Tibial nerve (tissue), 4 donors: ENCODE measurements around the gene OR5AK2. TPM values are rescaled to one million over a fixed set of nuclear protein-coding genes. Genes with fewer than 3 reads are reported as not detected.
"Not testable (repeated sequence)": the region's sequence is repeated elsewhere in the genome, so short reads cannot be mapped to it uniquely, and the experiment has no call there.

Experiments used
- DNase-seq, 2 donors: peaks; one replicate each; pipeline ENCODE4 v3.0.0-alpha.2; 2019; ENCODE audit warnings: low spot score in 2 of 2
- H3K27ac ChIP-seq, 4 donors: fragments of 200-600 bp; sonication (generic) in 3 of 4; one replicate each; pipeline ENCODE4 v1.5.1; 2017 to 2019; ENCODE audit warnings: mild to moderate bottlenecking in 1 of 4
- H3K27me3 ChIP-seq, 2 donors: fragments of 200-600 bp; sonication (generic) in 1 of 2; one replicate each; pipeline versions ENCODE4 v1.5.1 to v1.6.0; 2017 to 2019
- H3K36me3 ChIP-seq, 3 donors: fragments of 200-600 bp; sonication (generic); one replicate each; pipeline ENCODE4 v1.5.1; 2018 to 2019
- H3K4me1 ChIP-seq, 4 donors: fragments of 200-600 bp; sonication (generic) in 3 of 4; one replicate each; pipeline ENCODE4 v1.5.1; 2017 to 2019
- H3K4me3 ChIP-seq, 4 donors: fragments of 200-600 bp; sonication (generic) in 3 of 4; one replicate each; pipeline ENCODE4 v1.5.1; 2017 to 2019; ENCODE audit warnings: mild to moderate bottlenecking in 1 of 4, moderate library complexity in 1 of 4
- H3K9me3 ChIP-seq, 4 donors: fragments of 200-600 bp; sonication (generic) in 3 of 4; one replicate each; pipeline ENCODE4 v1.5.1; 2017 to 2019
- CTCF ChIP-seq, 5 experiments: fragments of 200-600 bp in 3 of 5; fragments of 450-650 bp in 2 of 5; sonication (generic) in 3 of 5; IDR thresholded peaks; one replicate each; pipeline ENCODE4 v1.5.1; 2016 to 2019; ENCODE audit warnings: antibody characterized with exemption in 5 of 5, mild to moderate bottlenecking in 3 of 5, moderate library complexity in 2 of 5
- EP300 ChIP-seq, 2 donors: sonication (generic); formaldehyde crosslinking; IDR thresholded peaks; one replicate each; pipeline ENCODE4 v1.6.1; 2017; ENCODE audit warnings: antibody characterized with exemption in 2 of 2, mild to moderate bottlenecking in 1 of 2
- POLR2A ChIP-seq, 2 donors: fragments of 450-650 bp; IDR thresholded peaks; one replicate each; pipeline ENCODE4 v1.6.1; 2017; ENCODE audit warnings: antibody characterized with exemption in 2 of 2, mild to moderate bottlenecking in 2 of 2, moderate library complexity in 2 of 2
- WGBS, 2 donors: methylation state at CpG; one replicate each; pipeline ENCODE4 v1.1.5; 2018; 5-methylcytosine and 5-hydroxymethylcytosine counted together
- total RNA-seq, 4 donors: library from RNA; depleted of rRNA; stranded (reverse); fragments of >200 nt; gene quantifications; one replicate each; pipeline ENCODE4 v1.1.0, GENCODE V29; 2016

The OR5AK2 gene
- total RNA-seq: not detected

DNA sequence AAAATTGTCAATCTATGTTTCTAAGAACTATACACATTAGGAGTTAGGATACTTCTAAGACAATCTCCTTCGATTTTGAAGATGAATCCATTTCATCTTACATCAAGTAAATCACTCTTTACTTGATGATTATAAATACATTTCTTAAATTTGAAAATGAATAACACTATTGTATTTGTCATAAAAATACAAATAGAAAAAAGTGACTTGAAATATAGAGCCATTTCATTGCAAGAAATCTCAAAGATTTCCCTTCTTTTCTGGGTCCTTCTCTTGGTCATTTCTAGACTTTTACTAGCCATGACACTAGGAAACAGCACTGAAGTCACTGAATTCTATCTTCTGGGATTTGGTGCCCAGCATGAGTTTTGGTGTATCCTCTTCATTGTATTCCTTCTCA lies at the start of gene OR5AK2:
Gene OR5AK2 (plus strand): TSS at position 301 of the 400 bp plus-strand sequence. CDS start 0 bp downstream, at position 301.
- no peak for DNase-seq

GRCh38 chr11:56945526-56945925 lies 43.2 kb upstream of the OR5AK2 start:
- not testable (repeated sequence) for H3K27me3 ChIP-seq, DNase-seq, H3K36me3 ChIP-seq, H3K4me1 ChIP-seq, H3K4me3 ChIP-seq, H3K27ac ChIP-seq
- WGBS, 2 donors: 91 to 93% methylated on average over 8 of the region's 8 CpGs
- H3K9me3 ChIP-seq: peaks cover 0 to 12% (median 0%) of the 10 kb centered on the region in 4 donors

More for the DNA sequence above, at the start of gene OR5AK2:
- TF ChIP-seq CTCF (IDR thresholded peaks at IDR 0.05) (no peak), EP300 (IDR thresholded peaks at IDR 0.05) (no peak), POLR2A (IDR thresholded peaks at IDR 0.05) (no peak)
- no peaks in the 10 kb centered on the region for H3K4me1 ChIP-seq
- WGBS, 2 donors: 74 to 79% methylated on average over 1 of the region's 1 CpG
- H3K9me3 ChIP-seq: peaks cover 0 to 10% (median 0%) of the 10 kb centered on the region in 4 donors
- H3K4me3 ChIP-seq: no peak within 1 kb of the TSS
- H3K27me3 ChIP-seq: no peaks in the 10 kb centered on the region
- no peak within 1 kb of the TSS for H3K27ac ChIP-seq
- no peaks in the 10 kb centered on the region for H3K36me3 ChIP-seq

- DNase-seq: no peak
- TF ChIP-seq POLR2A (IDR thresholded peaks at IDR 0.05) (no peak), CTCF (IDR thresholded peaks at IDR 0.05) (no peak), EP300 (IDR thresholded peaks at IDR 0.05) (no peak)
- Histone ChIP-seq H3K27me3 (no peaks in the 10 kb centered on the region), H3K9me3 (peaks cover 0 to 33% (median 0%) of the 10 kb centered on the region in 4 donors), H3K4me3 (no peak overlapping the region), H3K4me1 (no peaks in the 10 kb centered on the region), H3K27ac (no peak overlapping the region), H3K36me3 (no peaks in the 10 kb centered on the region)
- WGBS, 2 donors: 32 to 42% methylated on average over 2 of the region's 2 CpGs
Measured at GRCh38 chr11:56948991-56949515, 39.7 kb upstream of the OR5AK2 start.

DNA sequence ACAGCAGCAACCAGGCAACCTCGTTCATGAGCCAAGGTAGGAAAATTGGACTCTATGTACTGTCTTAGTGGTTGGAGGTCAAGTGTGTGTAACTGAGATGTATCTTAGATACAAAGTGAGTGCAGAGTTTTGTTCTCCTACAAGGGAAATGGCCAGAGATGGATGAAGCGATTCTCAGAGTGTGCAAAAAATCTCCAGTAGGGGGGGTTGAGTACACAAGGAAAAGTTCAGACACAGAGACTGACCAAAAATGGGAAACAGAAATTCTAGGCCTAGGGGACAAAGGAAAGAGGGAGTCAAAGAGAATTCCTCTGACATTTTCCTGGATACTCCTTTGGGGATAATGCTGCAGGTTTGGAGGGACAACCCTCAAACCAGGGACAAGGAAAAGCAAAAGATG lies 38.2 kb upstream of the OR5AK2 start:
- Histone ChIP-seq H3K9me3 (peaks cover 0 to 37% (median 0%) of the 10 kb centered on the region in 4 donors), H3K4me3 (no peak overlapping the region), H3K27me3 (no peaks in the 10 kb centered on the region), H3K4me1 (peaks cover 0 to under 1% (median 0%) of the 10 kb centered on the region in 4 donors), H3K27ac (no peak overlapping the region), H3K36me3 (no peaks in the 10 kb centered on the region)
- TF ChIP-seq EP300 (IDR thresholded peaks at IDR 0.05) (no peak), CTCF (IDR thresholded peaks at IDR 0.05) (no peak), POLR2A (IDR thresholded peaks at IDR 0.05) (no peak)
- DNase-seq: no peak
- WGBS, 2 donors: 71 to 89% methylated on average over 2 of the region's 2 CpGs

DNA sequence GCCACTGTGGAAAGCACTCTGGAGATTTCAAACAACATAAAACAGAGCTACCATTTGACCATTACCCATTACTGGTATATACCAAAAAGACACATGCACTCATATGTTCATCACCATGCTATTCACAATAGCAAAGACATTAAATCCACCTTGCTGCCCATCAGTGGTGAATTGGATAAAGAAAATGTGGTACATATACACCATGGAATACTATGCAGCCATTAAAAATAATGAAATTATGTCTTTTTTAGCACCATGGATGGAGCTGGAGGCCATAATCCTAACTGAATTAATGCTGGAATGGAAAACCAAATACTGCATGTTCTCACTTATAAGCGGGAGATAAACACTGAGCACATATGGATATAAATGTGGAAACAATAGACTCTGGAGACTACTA lies 34.8 kb upstream of the OR5AK2 start:
- 100% methylated on average over 1 of the region's 1 CpG for WGBS, 2 donors
- not testable (repeated sequence) for H3K4me3 ChIP-seq, H3K27me3 ChIP-seq, H3K27ac ChIP-seq, H3K4me1 ChIP-seq, DNase-seq, H3K36me3 ChIP-seq
- H3K9me3 ChIP-seq: peaks cover 0 to 29% (median 0%) of the 10 kb centered on the region in 4 donors

GRCh38 chr11:56961609-56962008 lies 27.1 kb upstream of the OR5AK2 start:
- H3K36me3 ChIP-seq: no peaks in the 10 kb centered on the region
- H3K4me3 ChIP-seq: no peak overlapping the region
- no peaks in the 10 kb centered on the region for H3K4me1 ChIP-seq
- no peaks in the 10 kb centered on the region for H3K27me3 ChIP-seq
- no peak for DNase-seq
- no peak for TF ChIP-seq CTCF (IDR thresholded peaks at IDR 0.05)
- no peak for TF ChIP-seq EP300 (IDR thresholded peaks at IDR 0.05)
- no peak for TF ChIP-seq POLR2A (IDR thresholded peaks at IDR 0.05)
- no peak overlapping the region for H3K27ac ChIP-seq
- H3K9me3 ChIP-seq: peaks cover 0 to 9% (median 0%) of the 10 kb centered on the region in 4 donors
